Neural cell (in vitro differentiated cells): ENCODE measurements around the gene TMEM59L. TPM values are rescaled to one million over a fixed set of nuclear protein-coding genes. Genes with fewer than 3 reads are reported as not detected.

ENCODE experiments used
- H2AFZ ChIP-seq: fragments of 200-600, 300-800 bp; sonication (generic), shearing (Covaris generic); 2 replicates; pipeline ENCODE4 v1.6.0; 2014; ENCODE audit warnings: low read depth, mild to moderate bottlenecking, antibody characterized with exemption, low read length, moderate library complexity
- H3F3A ChIP-seq: fragments of 200-600 bp; shearing (Covaris generic); 2 replicates; pipeline ENCODE4 v1.6.1; 2016; ENCODE audit warnings: mild to moderate bottlenecking, moderate library complexity, mixed read lengths, antibody characterized with exemption, low read length; ENCODE audit not compliant: insufficient read depth, poor library complexity, severe bottlenecking
- H3K27ac ChIP-seq: fragments of 200-600, 300-800 bp; sonication (generic), shearing (Covaris generic); 2 replicates; pipeline ENCODE4 v1.5.1; 2014; ENCODE audit warnings: mild to moderate bottlenecking, low read length, moderate library complexity
- H3K27me3 ChIP-seq: fragments of 300-800, 200-600 bp; sonication (generic), shearing (Covaris generic); 2 replicates; pipeline ENCODE4 v1.6.0; 2014; ENCODE audit warnings: mild to moderate bottlenecking, low read depth, low read length, moderate library complexity; ENCODE audit not compliant: insufficient read depth
- H3K36me3 ChIP-seq: fragments of 300-800, 200-600 bp; sonication (generic), shearing (Covaris generic); 2 replicates; pipeline ENCODE4 v1.5.1; 2014; ENCODE audit warnings: mild to moderate bottlenecking, antibody characterized with exemption, low read length, moderate library complexity; ENCODE audit not compliant: insufficient read depth
- H3K4me2 ChIP-seq: fragments of 300-800, 200-600 bp; sonication (generic), shearing (Covaris generic); 2 replicates; pipeline ENCODE4 v1.6.0; 2014; ENCODE audit warnings: mild to moderate bottlenecking, low read length
- H3K4me3 ChIP-seq: fragments of 300-800, 200-600 bp; sonication (generic), shearing (Covaris generic); 2 replicates; pipeline ENCODE4 v1.5.1; 2014; ENCODE audit warnings: mild to moderate bottlenecking, low read length, moderate library complexity
- H3K79me2 ChIP-seq: fragments of 200-600 bp; shearing (Covaris generic); replicated peaks from 2 replicates; pipeline ENCODE4 v1.6.0; 2014; ENCODE audit warnings: mild to moderate bottlenecking, low read length, moderate library complexity; ENCODE audit not compliant: insufficient read depth
- H3K9ac ChIP-seq: fragments of 300-800, 200-600 bp; sonication (generic), shearing (Covaris generic); 2 replicates; pipeline ENCODE4 v1.6.1; 2016; ENCODE audit warnings: mild to moderate bottlenecking, low read length, mixed read lengths
- H3K9me2 ChIP-seq: fragments of 200-600 bp; shearing (Covaris generic); 2 replicates; pipeline ENCODE4 v1.6.1; 2016; ENCODE audit warnings: mild to moderate bottlenecking, low read length, mixed read lengths; ENCODE audit not compliant: insufficient read depth
- H3K9me3 ChIP-seq: fragments of 200-600, 300-800 bp; sonication (generic), shearing (Covaris generic); 2 replicates; pipeline ENCODE4 v1.6.1; 2016; ENCODE audit warnings: mild to moderate bottlenecking, mixed run types, low read length, moderate library complexity, mixed read lengths
- H4K20me1 ChIP-seq: fragments of 200-600 bp; shearing (Covaris generic); 2 replicates; pipeline ENCODE4 v1.6.1; 2016; ENCODE audit warnings: mild to moderate bottlenecking, mixed run types; ENCODE audit not compliant: insufficient read depth
- EP300 ChIP-seq: fragments of 450-650 bp; conservative IDR thresholded peaks from 2 replicates; pipeline ENCODE4 v1.6.1; 2014; ENCODE audit warnings: antibody characterized with exemption, mild to moderate bottlenecking, moderate library complexity; ENCODE audit not compliant: poor library complexity, severe bottlenecking
- EZH2 ChIP-seq: fragments of 200-600, 300-800 bp; shearing (Covaris generic), sonication (generic); IDR thresholded peaks from 2 replicates; pipeline ENCODE4 v1.6.1; 2014; ENCODE audit warnings: antibody characterized with exemption, low read length, borderline replicate concordance, mild to moderate bottlenecking; ENCODE audit not compliant: insufficient read depth, poor library complexity, severe bottlenecking
- MXI1 ChIP-seq: fragments of 450-650 bp; conservative IDR thresholded peaks from 2 replicates; pipeline ENCODE4 v1.6.1; 2014; ENCODE audit warnings: antibody characterized with exemption, mild to moderate bottlenecking; ENCODE audit not compliant: poor library complexity, severe bottlenecking
- POLR2AphosphoS5 ChIP-seq: IDR thresholded peaks from 2 replicates; pipeline ENCODE4 v1.6.1; 2012
- RAD21 ChIP-seq: fragments of 450-650 bp; conservative IDR thresholded peaks from 2 replicates; pipeline ENCODE4 v1.6.1; 2014; ENCODE audit warnings: antibody characterized with exemption, mild to moderate bottlenecking, moderate library complexity
- REST ChIP-seq: IDR thresholded peaks from 2 replicates; pipeline ENCODE4 v1.6.1; 2012; ENCODE audit warnings: borderline replicate concordance
- SMC3 ChIP-seq: fragments of 450-650 bp; conservative IDR thresholded peaks from 2 replicates; pipeline ENCODE4 v1.6.1; 2014; ENCODE audit warnings: antibody characterized with exemption, mild to moderate bottlenecking, moderate library complexity; ENCODE audit not compliant: poor library complexity
- TAF1 ChIP-seq: IDR thresholded peaks from 2 replicates; pipeline ENCODE4 v1.6.1; 2012; ENCODE audit warnings: low read depth
- polyA plus RNA-seq: library from polyadenylated mRNA; depleted of rRNA; stranded (reverse); fragments of >200 nt; gene quantifications from 2 replicates; pipeline ENCODE4 v1.2.3, GENCODE V29; 2014
- TF ChIP-seq, protein P1 (sequence below): fragments of 450-650 bp; IDR thresholded peaks from 2 replicates; pipeline ENCODE4 v1.5.1; 2014; ENCODE audit warnings: antibody characterized with exemption, mild to moderate bottlenecking, moderate library complexity; ENCODE audit not compliant: poor library complexity, severe bottlenecking

The TMEM59L gene
- polyA plus RNA-seq, 1 donor from 2014 or later = 138 TPM

DNA sequence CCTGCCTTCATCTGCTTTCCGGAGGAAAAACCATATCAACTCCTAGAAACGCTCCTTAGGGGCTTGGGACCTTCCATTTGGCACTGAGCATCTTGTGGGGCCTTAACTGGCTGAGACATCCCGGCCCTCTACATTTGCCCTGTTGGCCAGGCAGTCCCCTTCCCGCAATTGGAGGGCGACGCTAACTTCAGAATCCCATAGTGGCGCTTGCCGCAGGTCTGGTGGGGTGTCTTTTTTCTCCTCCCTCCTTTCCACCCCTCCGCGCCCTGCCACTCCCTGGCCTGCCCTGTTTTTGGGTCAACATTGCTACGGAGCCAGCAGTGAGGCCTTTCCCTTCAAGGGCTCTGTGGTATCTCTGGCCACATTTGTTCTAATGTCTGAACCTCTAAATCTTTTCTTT, 57.2 kb downstream of the TMEM59L start:
- no peaks in the 10 kb centered on the region for H3K9me3 ChIP-seq
- H4K20me1 ChIP-seq = no peaks in the 10 kb centered on the region
- H3K9me2 ChIP-seq = no peaks in the 10 kb centered on the region
- no peak overlapping the region for H3K4me3 ChIP-seq
- H3F3A ChIP-seq = no peaks in the 10 kb centered on the region
- no peak overlapping the region for H3K27ac ChIP-seq
- no peak for TF ChIP-seq SMC3
- TF ChIP-seq TAF1 = no peak
- TF ChIP-seq, protein P1, sequence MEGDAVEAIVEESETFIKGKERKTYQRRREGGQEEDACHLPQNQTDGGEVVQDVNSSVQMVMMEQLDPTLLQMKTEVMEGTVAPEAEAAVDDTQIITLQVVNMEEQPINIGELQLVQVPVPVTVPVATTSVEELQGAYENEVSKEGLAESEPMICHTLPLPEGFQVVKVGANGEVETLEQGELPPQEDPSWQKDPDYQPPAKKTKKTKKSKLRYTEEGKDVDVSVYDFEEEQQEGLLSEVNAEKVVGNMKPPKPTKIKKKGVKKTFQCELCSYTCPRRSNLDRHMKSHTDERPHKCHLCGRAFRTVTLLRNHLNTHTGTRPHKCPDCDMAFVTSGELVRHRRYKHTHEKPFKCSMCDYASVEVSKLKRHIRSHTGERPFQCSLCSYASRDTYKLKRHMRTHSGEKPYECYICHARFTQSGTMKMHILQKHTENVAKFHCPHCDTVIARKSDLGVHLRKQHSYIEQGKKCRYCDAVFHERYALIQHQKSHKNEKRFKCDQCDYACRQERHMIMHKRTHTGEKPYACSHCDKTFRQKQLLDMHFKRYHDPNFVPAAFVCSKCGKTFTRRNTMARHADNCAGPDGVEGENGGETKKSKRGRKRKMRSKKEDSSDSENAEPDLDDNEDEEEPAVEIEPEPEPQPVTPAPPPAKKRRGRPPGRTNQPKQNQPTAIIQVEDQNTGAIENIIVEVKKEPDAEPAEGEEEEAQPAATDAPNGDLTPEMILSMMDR = no peak
- TF ChIP-seq RAD21 = no peak
- TF ChIP-seq POLR2AphosphoS5 = no peak
- TF ChIP-seq MXI1 = no peak
- TF ChIP-seq EP300 = no peak
- TF ChIP-seq EZH2 = no peak
- TF ChIP-seq REST = no peak
- H3K79me2 ChIP-seq = no peaks in the 10 kb centered on the region
- H3K27me3 ChIP-seq = no peaks in the 10 kb centered on the region
- H3K36me3 ChIP-seq = no peaks in the 10 kb centered on the region
- H2AFZ ChIP-seq = no peak overlapping the region
- H3K4me2 ChIP-seq = no peak overlapping the region
- H3K9ac ChIP-seq = no peak overlapping the region

GRCh38 chr19:18670312-18670711, 57.6 kb downstream of the TMEM59L start:
- no peak overlapping the region for H3K4me2 ChIP-seq
- no peaks in the 10 kb centered on the region for H3K9me2 ChIP-seq
- no peak overlapping the region for H3K9ac ChIP-seq
- no peak overlapping the region for H3K27ac ChIP-seq
- no peaks in the 10 kb centered on the region for H3F3A ChIP-seq
- TF ChIP-seq POLR2AphosphoS5 (no peak), SMC3 (no peak), EZH2 (no peak), MXI1 (no peak), EP300 (no peak), REST (no peak), TAF1 (no peak), RAD21 (no peak)
- TF ChIP-seq, protein P1 = no peak
- H3K27me3 ChIP-seq = no peaks in the 10 kb centered on the region
- H2AFZ ChIP-seq = no peak overlapping the region
- H3K4me3 ChIP-seq = no peak overlapping the region
- H3K36me3 ChIP-seq = no peaks in the 10 kb centered on the region
- H3K9me3 ChIP-seq = no peaks in the 10 kb centered on the region
- H3K79me2 ChIP-seq = no peaks in the 10 kb centered on the region
- no peaks in the 10 kb centered on the region for H4K20me1 ChIP-seq
